Fibroblast of lung (primary cell): ENCODE measurements around the gene TMEM258. TPM values are rescaled to one million over a fixed set of nuclear protein-coding genes. Genes with fewer than 3 reads are reported as not detected.

Experiments
- DNase-seq, 2 donors: peaks; one replicate each; pipeline versions ENCODE4 v3.0.0 to v3.0.0-alpha.2; 2010; ENCODE audit warnings: low read depth in 2 of 2
- H2AFZ ChIP-seq: 2 replicates; pipeline ENCODE4 v1.5.1; 2012; ENCODE audit warnings: low read length, control low read depth, inconsistent platforms
- H3K27ac ChIP-seq: 2 replicates; pipeline ENCODE4 v1.5.1; 2011; ENCODE audit warnings: low read length, control low read depth; ENCODE audit not compliant: insufficient read depth
- H3K27me3 ChIP-seq: 2 replicates; pipeline ENCODE4 v1.5.1; 2011; ENCODE audit warnings: mild to moderate bottlenecking, low read length; ENCODE audit not compliant: control insufficient read depth, insufficient read depth
- H3K36me3 ChIP-seq: 2 replicates; pipeline ENCODE4 v1.5.1; 2011; ENCODE audit warnings: low read length; ENCODE audit not compliant: control insufficient read depth, insufficient read depth
- H3K4me1 ChIP-seq: 2 replicates; pipeline ENCODE4 v1.5.1; 2011; ENCODE audit warnings: low read length; ENCODE audit not compliant: control insufficient read depth, insufficient read depth; ENCODE audit errors: extremely low read depth
- H3K4me2 ChIP-seq: 2 replicates; pipeline ENCODE4 v1.5.1; 2011; ENCODE audit warnings: low read length, control low read depth; ENCODE audit not compliant: insufficient read depth; ENCODE audit errors: extremely low read depth
- H3K4me3 ChIP-seq, 4 experiments: fragments of 200-600 bp in 1 of 4; sonication (generic) in 1 of 4; replicated peaks in 1 of 4; 2 replicates each; pipeline ENCODE4 v1.5.1; 2011 to 2016; ENCODE audit warnings: low read length in 4 of 4, low read depth in 3 of 4, mild to moderate bottlenecking in 3 of 4, control low read depth in 2 of 4, inconsistent platforms in 1 of 4, mixed read lengths in 1 of 4; ENCODE audit not compliant: insufficient read depth in 1 of 4; ENCODE audit errors: control extremely low read depth in 1 of 4
- H3K79me2 ChIP-seq: 2 replicates; pipeline ENCODE4 v1.5.1; 2012; ENCODE audit warnings: mild to moderate bottlenecking, low read length, inconsistent platforms; ENCODE audit not compliant: control insufficient read depth, insufficient read depth
- H3K9ac ChIP-seq: 2 replicates; pipeline ENCODE4 v1.5.1; 2011; ENCODE audit warnings: mild to moderate bottlenecking, low read length, control low read depth; ENCODE audit not compliant: insufficient read depth
- H3K9me3 ChIP-seq: 2 replicates; pipeline ENCODE4 v1.5.1; 2012; ENCODE audit warnings: low read depth, low read length; ENCODE audit not compliant: control insufficient read depth, insufficient read depth
- H4K20me1 ChIP-seq: 2 replicates; pipeline ENCODE4 v1.5.1; 2011; ENCODE audit warnings: low read length; ENCODE audit not compliant: control insufficient read depth, insufficient read depth; ENCODE audit errors: extremely low read depth
- CTCF ChIP-seq, 2 donors: IDR thresholded peaks in 1 of 2; conservative IDR thresholded peaks in 1 of 2; 1 replicate in 1 of 2; 2 replicates in 1 of 2; pipeline ENCODE4 v1.5.1; 2011 to 2012; ENCODE audit warnings: low read length in 2 of 2, control low read depth in 1 of 2, inconsistent platforms in 1 of 2, low read depth in 1 of 2, mild to moderate bottlenecking in 1 of 2
- EZH2 ChIP-seq: IDR thresholded peaks from 2 replicates; pipeline ENCODE4 v1.5.1; 2012; ENCODE audit warnings: low read length, control low read depth, mild to moderate bottlenecking; ENCODE audit errors: missing control alignments
- polyA plus RNA-seq, 2 donors: library from polyadenylated mRNA; depleted of rRNA in 1 of 2; stranded (reverse) in 1 of 2; unstranded in 1 of 2; fragments of >200 nt; gene quantifications; 2 replicates each; pipeline ENCODE4 v1.2.1, GENCODE V29; 2011 to 2012; ENCODE audit warnings: missing spikeins in 1 of 2
- total RNA-seq: library from RNA; depleted of rRNA; stranded (reverse); fragments of >200 nt; gene quantifications from 2 replicates; pipeline ENCODE4 v1.2.1, GENCODE V29; 2014

Gene TMEM258
- total and polyA plus RNA-seq, 2 donors (not counting 1 experiment from before 2014, with no cell fraction given), result 173 to 245 TPM

DNA sequence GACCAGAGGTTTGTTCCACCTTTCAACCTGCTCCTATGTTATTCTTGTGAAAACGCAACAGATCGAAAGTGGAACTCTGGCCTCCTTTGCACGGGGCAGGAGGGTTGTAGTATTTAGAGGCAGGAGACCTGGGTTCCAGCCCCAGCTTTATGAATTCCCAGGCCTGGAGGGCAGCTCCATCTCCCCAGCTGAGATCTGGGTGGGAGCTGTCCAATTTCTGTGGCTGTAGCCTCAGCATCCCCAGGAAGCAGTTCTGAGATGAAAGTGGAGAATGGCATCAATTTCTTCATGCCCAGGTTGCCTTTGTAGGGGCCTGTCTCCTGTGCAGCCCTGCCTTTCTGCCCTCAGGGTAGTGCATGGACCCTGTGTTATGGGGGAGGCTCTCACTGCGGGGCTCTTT is 39.8 kb upstream of the TMEM258 start:
- no peaks in the 10 kb centered on the region for H3K9me3 ChIP-seq
- peaks cover 2% of the 10 kb centered on the region for H4K20me1 ChIP-seq
- no peaks in the 10 kb centered on the region for H3K27me3 ChIP-seq
- TF ChIP-seq EZH2 (no peak), CTCF (conservative IDR thresholded peaks at IDR 0.05 in 1 of 2, IDR thresholded peaks at IDR 0.05 in 1 of 2; ENCODE audit: low read depth in 1 of 2, low read length in 2 of 2) (no peak)
- peaks cover 17% of the 10 kb centered on the region for H3K36me3 ChIP-seq
- H3K4me3 ChIP-seq, result peak overlapping the region in 1 of 4 experiments; percentile 98
- no peak overlapping the region for H2AFZ ChIP-seq
- no peak overlapping the region for H3K4me2 ChIP-seq
- no peak overlapping the region for H3K9ac ChIP-seq
- H3K27ac ChIP-seq, result no peak overlapping the region
- no peak for DNase-seq
- peaks cover 22% of the 10 kb centered on the region for H3K4me1 ChIP-seq
- H3K79me2 ChIP-seq, result peaks cover 77% of the 10 kb centered on the region

GRCh38 chr11:61830237-61831105 is 38.1 kb upstream of the TMEM258 start:
- Histone ChIP-seq H3K79me2 (peaks cover 64% of the 10 kb centered on the region), H3K27me3 (no peaks in the 10 kb centered on the region), H3K27ac (no peak overlapping the region), H3K4me1 (peaks cover 26% of the 10 kb centered on the region), H3K4me3 (peak overlapping the region; percentile 83 to 98 (median 88)), H2AFZ (no peak overlapping the region), H3K36me3 (peaks cover 17% of the 10 kb centered on the region), H3K9ac (no peak overlapping the region), H4K20me1 (peaks cover 2% of the 10 kb centered on the region), H3K4me2 (peak overlapping the region; percentile 99), H3K9me3 (no peaks in the 10 kb centered on the region)
- peak in 1 of 2 donors; percentile 46 for DNase-seq
- TF ChIP-seq EZH2 (no peak), CTCF (conservative IDR thresholded peaks at IDR 0.05 in 1 of 2, IDR thresholded peaks at IDR 0.05 in 1 of 2; ENCODE audit: low read depth in 1 of 2, low read length in 2 of 2) (no peak)

DNA sequence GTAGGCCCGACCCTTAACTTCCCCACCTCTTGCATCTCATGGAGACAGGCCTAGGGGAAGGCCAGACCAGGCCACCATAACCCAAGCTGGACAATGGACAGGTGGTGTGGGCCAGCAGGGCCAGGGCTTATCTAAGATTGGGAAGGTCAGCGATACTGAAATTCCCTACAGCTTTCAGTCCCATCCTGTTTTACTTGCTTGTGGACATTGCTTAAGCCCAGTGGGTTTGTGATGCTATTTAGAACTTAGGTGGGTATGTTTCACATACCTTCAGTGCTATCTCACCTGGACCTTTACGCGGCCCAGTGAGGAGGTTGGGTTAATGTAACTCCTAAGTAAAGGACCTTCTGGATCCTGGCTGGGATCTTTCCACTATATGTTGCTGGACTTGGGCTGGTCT is 37.4 kb upstream of the TMEM258 start:
- DNase-seq, result no peak
- Histone ChIP-seq H3K36me3 (peaks cover 17% of the 10 kb centered on the region), H3K9me3 (no peaks in the 10 kb centered on the region), H3K4me1 (peaks cover 24% of the 10 kb centered on the region), H4K20me1 (peaks cover 2% of the 10 kb centered on the region), H3K9ac (no peak overlapping the region), H3K4me3 (peak overlapping the region; percentile 83 to 98 (median 88)), H3K4me2 (peak overlapping the region; percentile 99), H3K27me3 (no peaks in the 10 kb centered on the region), H3K79me2 (peaks cover 61% of the 10 kb centered on the region), H2AFZ (no peak overlapping the region), H3K27ac (peak overlapping the region; percentile 75)
- TF ChIP-seq CTCF (conservative IDR thresholded peaks at IDR 0.05 in 1 of 2, IDR thresholded peaks at IDR 0.05 in 1 of 2; ENCODE audit: low read depth in 1 of 2, low read length in 2 of 2), result no peak
- TF ChIP-seq EZH2, result no peak
